ENCODE data around the gene CNPPD1.

DNA sequence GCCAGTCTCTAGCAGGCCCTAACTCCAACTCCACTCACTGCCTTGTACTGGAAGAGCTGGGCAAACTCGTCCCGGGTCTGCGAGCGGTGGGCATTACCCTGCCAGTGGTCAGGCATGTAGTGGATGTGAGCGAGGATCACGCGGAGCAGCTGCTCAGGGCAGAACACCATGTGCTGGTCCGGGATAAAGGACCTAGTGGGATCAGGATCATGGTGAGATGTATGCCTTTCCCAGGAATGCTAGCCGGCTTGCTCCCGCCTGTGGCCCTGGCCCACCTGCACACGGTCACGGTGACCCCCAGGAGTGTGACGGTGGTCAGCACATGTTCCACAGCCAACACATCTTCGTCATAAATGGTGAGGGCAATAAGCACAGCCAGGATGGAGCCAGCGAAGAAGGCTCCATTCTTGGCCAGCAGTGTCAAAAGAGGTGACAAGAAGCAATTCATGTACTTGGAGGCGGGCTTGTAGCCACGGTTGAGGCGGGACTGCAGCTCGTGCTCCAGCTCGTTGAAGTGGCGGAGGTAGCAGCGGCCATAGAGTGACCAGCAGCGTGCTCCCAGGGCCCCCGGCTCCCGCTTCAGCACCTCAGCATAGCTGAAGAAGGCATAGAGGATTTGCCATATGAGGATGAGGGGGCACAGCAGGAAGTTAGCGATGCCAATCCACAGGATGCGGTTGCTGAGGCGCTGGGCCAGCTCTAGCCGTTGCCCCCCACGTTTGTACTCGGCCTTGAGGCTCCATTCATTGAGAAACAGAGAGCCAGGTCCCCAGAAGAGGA, 47.3 kb upstream of the CNPPD1 start:
- no peak for TF ChIP-seq CTCF (IDR thresholded peaks at IDR 0.05)
- no peak for TF ChIP-seq ZFX (IDR thresholded peaks at IDR 0.05; ENCODE audit: borderline replicate concordance)
